Activated CD8-positive, alpha-beta T cell treated with anti-CD3 and anti-CD28 coated beads for 36 hours (primary cell): Measurements from ENCODE around the gene PROM1. TPM values are rescaled to one million over a fixed set of nuclear protein-coding genes. Genes with fewer than 3 reads are reported as not detected.

Source experiments
- ATAC-seq: fragments of 200-7000 bp; cut with Tn5 transposase; one replicate; pipeline ENCODE4 v1.10.0; 2021; ENCODE audit warnings: mild to moderate bottlenecking, moderate library complexity
- CTCF ChIA-PET: fragments of 350-600 bp; sonication (Branson Sonifier 250); formaldehyde crosslinking; loops from one replicate; lab custom pipeline; 2021; ENCODE audit warnings: antibody characterized with exemption; lab: Charles Lee
- POLR2A ChIA-PET: fragments of 350-600 bp; sonication (Branson Sonifier 250); formaldehyde crosslinking; loops from one replicate; lab custom pipeline; 2021; ENCODE audit warnings: antibody characterized with exemption; lab: Charles Lee
- DNase-seq: peaks from one replicate; pipeline ENCODE4 v3.0.0-alpha.2; 2020
- H3K27ac Mint-ChIP-seq: one replicate; pipeline ENCODE4 v1.8.0; 2021; ENCODE audit warnings: mild to moderate bottlenecking, mixed read lengths
- H3K27me3 Mint-ChIP-seq: one replicate; pipeline ENCODE4 v1.8.0; 2021; ENCODE audit warnings: mixed read lengths
- H3K36me3 Mint-ChIP-seq: one replicate; pipeline ENCODE4 v1.8.0; 2021; ENCODE audit warnings: low read depth, mixed read lengths
- H3K4me1 Mint-ChIP-seq: one replicate; pipeline ENCODE4 v1.8.0; 2021; ENCODE audit warnings: low read depth, mixed read lengths
- H3K4me3 Mint-ChIP-seq: one replicate; pipeline ENCODE4 v1.8.0; 2021; ENCODE audit warnings: mild to moderate bottlenecking, moderate library complexity, mixed read lengths
- H3K9me3 Mint-ChIP-seq: one replicate; pipeline ENCODE4 v1.8.0; 2021; ENCODE audit warnings: mixed read lengths
- intact Hi-C: fragments of 100-400 bp; cut with micrococcal nuclease; formaldehyde crosslinking; loops from one replicate; pipeline ENCODE4 v1.10.0; 2022
- total RNA-seq, 2 experiments: library from RNA; stranded (reverse); gene quantifications; one replicate each; pipeline ENCODE4 v1.2.3, GENCODE V29; 2021
- TF ChIP-seq, protein P1 (sequence below): fragments of 200-600 bp; IDR thresholded peaks from one replicate; pipeline ENCODE4 v1.8.0; 2022; ENCODE audit warnings: antibody characterized with exemption, mild to moderate bottlenecking

PROM1 gene
- total RNA-seq, 2 experiments from 2014 or later = 0.22 TPM; not detected in 1

DNA sequence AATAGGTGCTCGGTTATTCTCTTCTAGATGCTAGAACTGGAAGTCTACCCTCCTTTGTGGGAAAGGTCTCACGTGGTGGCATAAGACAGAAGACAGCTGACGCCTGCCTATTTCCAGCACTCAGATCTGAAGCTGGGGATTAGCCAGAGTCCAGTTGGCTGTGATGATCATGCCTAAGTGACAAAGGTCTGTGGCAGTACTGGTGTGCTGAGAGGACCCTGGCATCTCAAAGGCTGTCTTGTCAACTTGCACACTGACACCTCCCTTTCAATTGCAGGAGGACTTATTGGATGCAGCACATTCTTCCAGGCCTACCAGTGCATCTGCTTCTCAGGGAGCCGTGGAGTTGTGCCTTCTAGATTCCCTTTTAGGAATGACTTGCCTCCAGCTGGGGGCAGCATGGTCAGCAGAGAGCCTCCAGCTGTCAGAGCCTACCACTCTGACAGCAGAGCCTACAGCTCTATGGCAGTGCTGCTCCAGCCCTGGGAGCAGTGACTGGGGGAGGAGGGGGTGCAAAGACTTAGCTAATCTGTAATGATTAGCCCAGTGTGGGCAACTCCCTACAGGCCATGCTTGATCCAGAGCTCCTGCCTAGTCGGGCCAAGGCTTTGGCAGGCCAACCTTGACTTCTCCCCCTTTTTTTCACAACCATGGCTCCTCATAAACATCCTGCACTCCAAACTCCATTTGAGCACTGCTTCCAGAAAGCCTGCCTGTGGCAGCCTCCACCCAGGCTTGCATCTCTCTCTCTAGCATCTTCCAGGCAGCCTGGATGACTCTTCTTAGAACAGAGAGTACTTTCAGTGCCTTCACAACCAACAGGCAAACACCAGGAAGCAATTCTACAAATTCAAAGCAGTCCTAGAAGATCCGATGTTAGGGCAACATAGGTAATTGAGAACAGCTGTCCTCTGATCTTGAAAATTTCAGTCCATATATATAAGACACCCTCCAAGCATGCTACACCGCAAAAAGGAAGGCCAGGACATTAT lies 107.1 kb downstream of the PROM1 start:
- Mint-ChIP-seq H3K9me3 (no peaks in the 10 kb centered on the region), H3K4me1 (no peaks in the 10 kb centered on the region), H3K27me3 (no peaks in the 10 kb centered on the region), H3K27ac (no peak overlapping the region), H3K36me3 (no peaks in the 10 kb centered on the region), H3K4me3 (no peak overlapping the region)
- TF ChIP-seq, protein P1, sequence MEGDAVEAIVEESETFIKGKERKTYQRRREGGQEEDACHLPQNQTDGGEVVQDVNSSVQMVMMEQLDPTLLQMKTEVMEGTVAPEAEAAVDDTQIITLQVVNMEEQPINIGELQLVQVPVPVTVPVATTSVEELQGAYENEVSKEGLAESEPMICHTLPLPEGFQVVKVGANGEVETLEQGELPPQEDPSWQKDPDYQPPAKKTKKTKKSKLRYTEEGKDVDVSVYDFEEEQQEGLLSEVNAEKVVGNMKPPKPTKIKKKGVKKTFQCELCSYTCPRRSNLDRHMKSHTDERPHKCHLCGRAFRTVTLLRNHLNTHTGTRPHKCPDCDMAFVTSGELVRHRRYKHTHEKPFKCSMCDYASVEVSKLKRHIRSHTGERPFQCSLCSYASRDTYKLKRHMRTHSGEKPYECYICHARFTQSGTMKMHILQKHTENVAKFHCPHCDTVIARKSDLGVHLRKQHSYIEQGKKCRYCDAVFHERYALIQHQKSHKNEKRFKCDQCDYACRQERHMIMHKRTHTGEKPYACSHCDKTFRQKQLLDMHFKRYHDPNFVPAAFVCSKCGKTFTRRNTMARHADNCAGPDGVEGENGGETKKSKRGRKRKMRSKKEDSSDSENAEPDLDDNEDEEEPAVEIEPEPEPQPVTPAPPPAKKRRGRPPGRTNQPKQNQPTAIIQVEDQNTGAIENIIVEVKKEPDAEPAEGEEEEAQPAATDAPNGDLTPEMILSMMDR = no peak
- ATAC-seq (no peak), DNase-seq (no peak)
- ChIA-PET POLR2A (no interaction called here), CTCF (interaction anchor here (0.9 to 1.7 kb wide), 3 partner anchors 25 to 171 kb away, joined by 4 to 7 read pairs (median 5); no protein-coding TSS in a partner anchor)
- intact Hi-C loops = no loop called here

DNA sequence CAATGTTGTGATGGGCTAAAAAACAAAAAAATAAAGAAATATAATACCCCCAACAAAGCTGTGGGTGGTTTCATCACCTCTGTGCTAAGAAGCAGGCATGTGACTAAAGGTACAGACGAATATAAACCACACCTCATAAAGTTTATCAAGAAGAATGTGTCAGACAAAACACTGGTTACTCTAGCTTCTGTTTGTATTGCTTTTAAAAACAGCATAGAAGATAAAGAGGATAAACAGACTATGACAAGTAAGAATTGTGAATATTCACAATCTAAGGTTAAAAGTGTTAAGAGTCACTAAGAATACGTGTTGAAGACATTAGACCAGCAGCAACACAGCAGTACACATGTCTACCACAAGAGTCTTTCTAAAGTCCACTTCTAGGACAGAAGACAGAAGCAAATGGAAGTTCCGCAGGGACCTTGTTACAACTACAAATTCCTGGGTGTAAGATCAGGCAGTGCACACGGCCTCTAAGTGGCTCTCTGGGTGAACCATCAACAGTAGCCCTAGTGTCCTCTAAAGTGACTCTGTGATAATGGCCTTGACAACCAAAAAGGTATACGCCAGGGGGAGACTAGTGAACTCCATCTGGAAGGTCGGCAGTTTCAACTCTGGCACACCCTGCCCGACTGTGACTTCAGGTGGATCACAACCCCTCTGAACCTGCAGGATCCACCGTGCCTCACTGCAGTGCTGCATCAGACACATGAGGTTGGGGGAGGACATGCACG lies 112.6 kb downstream of the PROM1 start:
- no peak overlapping the region for H3K4me3 Mint-ChIP-seq
- ChIA-PET POLR2A (no interaction called here), CTCF (interaction anchor here (0.9 to 1.2 kb wide), 2 partner anchors 15 to 89 kb away, joined by 5 read pairs; no protein-coding TSS in a partner anchor)
- H3K9me3 Mint-ChIP-seq = peaks cover 2% of the 10 kb centered on the region
- H3K4me1 Mint-ChIP-seq = no peaks in the 10 kb centered on the region
- no peak for DNase-seq
- ATAC-seq = no peak
- H3K36me3 Mint-ChIP-seq = no peaks in the 10 kb centered on the region
- H3K27ac Mint-ChIP-seq = no peak overlapping the region
- TF ChIP-seq, protein P1 = no peak
- peaks cover 3% of the 10 kb centered on the region for H3K27me3 Mint-ChIP-seq
- intact Hi-C loops = no loop called here

DNA sequence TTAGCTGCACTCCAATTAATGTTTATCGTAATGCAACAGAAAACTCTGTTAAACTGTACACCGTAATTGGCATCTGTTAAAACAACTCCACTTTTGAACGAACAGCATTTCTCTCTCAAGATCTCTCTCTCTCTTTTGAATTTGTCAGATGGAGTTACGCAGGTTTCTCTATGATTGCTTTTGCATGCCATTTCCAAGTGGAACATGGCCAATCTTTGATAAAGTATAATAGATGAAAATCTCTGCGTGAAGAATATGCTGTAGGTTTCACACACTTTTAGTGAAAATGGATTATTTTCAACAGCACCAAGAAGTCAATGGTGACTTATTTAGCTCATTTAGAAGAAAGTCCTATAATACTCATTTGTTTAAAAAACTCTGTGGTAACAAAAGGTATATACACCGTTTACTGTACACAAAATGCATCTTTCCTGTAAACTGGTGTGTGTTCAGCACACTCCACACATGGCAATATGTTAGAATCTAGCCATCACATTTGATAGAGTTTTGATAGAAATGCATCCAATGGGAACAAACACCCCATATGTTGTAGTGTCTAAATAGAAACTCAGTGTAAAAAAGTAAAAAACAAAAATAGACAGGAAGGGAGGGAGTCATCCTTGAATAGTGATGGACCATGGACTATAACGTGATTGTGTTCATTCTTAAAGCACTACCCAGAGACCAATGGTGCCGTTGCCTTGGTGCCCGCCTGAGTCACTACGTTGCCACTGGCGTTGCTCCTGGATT lies 115.1 kb downstream of the PROM1 start:
- intact Hi-C loops = no loop called here
- Mint-ChIP-seq H3K27me3 (peaks cover 3% of the 10 kb centered on the region), H3K4me1 (peaks cover 6% of the 10 kb centered on the region), H3K9me3 (peaks cover 6% of the 10 kb centered on the region), H3K36me3 (no peaks in the 10 kb centered on the region), H3K27ac (no peak overlapping the region), H3K4me3 (no peak overlapping the region)
- TF ChIP-seq, protein P1 = no peak
- CTCF ChIA-PET = no interaction called here
- POLR2A ChIA-PET = no interaction called here
- no peak for ATAC-seq
- no peak for DNase-seq

DNA sequence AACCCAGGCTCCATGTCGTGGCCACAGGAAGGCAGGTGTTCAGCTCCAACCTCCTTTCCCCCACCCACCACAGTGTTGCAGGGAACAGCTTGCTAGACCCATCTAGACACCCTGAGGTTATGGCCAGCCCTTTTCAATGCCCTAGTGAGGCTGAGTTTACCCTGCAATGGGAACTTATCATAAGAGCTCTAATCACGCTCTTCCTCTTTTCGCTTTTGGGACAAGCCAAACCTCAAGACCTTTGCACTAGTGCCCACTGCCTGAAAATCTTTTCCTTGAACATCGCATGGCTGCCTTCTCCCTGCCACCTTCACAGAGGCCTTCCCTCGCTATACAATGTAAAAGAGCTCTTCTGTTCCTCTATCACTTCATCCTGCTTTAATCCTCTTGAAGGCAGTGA lies 118.5 kb downstream of the PROM1 start:
- Mint-ChIP-seq H3K27ac (no peak overlapping the region), H3K9me3 (peaks cover 6% of the 10 kb centered on the region), H3K36me3 (no peaks in the 10 kb centered on the region), H3K4me3 (no peak overlapping the region), H3K27me3 (peaks cover 3% of the 10 kb centered on the region), H3K4me1 (peaks cover 33% of the 10 kb centered on the region)
- DNase-seq (no peak), ATAC-seq (no peak)
- POLR2A ChIA-PET = no interaction called here
- intact Hi-C loops = no loop called here
- CTCF ChIA-PET = interaction anchor here (4.1 to 4.8 kb wide), 2 partner anchors 37 to 160 kb away, joined by 27 to 50 read pairs; no protein-coding TSS in a partner anchor
- TF ChIP-seq, protein P1 = no peak
